Type B pancreatic cell (in vitro differentiated cells): Measurements from ENCODE around the gene TMX4. TPM values are rescaled to one million over a fixed set of nuclear protein-coding genes. Genes with fewer than 3 reads are reported as not detected.

Experiments used
- DNase-seq: peaks from one replicate; pipeline ENCODE4 v3.0.0; 2021; ENCODE audit warnings: mixed read lengths; ENCODE audit not compliant: unreplicated experiment; ENCODE audit errors: extremely low spot score
- H3K27ac Mint-ChIP-seq: 2 replicates; pipeline ENCODE4 v1.8.0; 2021; ENCODE audit warnings: mild to moderate bottlenecking, mixed read lengths
- H3K27me3 Mint-ChIP-seq: 2 replicates; pipeline ENCODE4 v1.8.0; 2021; ENCODE audit warnings: mixed read lengths
- H3K36me3 Mint-ChIP-seq: 2 replicates; pipeline ENCODE4 v1.8.0; 2021; ENCODE audit warnings: mixed read lengths
- H3K4me1 Mint-ChIP-seq: one replicate; pipeline ENCODE4 v1.8.0; 2021; ENCODE audit warnings: mixed read lengths; ENCODE audit not compliant: unreplicated experiment
- H3K4me3 Mint-ChIP-seq: 2 replicates; pipeline ENCODE4 v1.8.0; 2021; ENCODE audit warnings: mild to moderate bottlenecking, mixed read lengths
- H3K9me3 Mint-ChIP-seq: 2 replicates; pipeline ENCODE4 v1.8.0; 2021; ENCODE audit warnings: mixed read lengths
- CTCF ChIP-seq: fragments of 200-600 bp; sonication (generic); conservative IDR thresholded peaks from 2 replicates; pipeline ENCODE4 v1.5.0; 2021; ENCODE audit warnings: antibody characterized with exemption, mild to moderate bottlenecking
- total RNA-seq: library from RNA; stranded (reverse); gene quantifications from 2 replicates; pipeline ENCODE4 v1.2.1, GENCODE V29; 2021; ENCODE audit warnings: low replicate concordance

The TMX4 gene
- total RNA-seq, 1 donor from 2014 or later = 40.9 TPM

DNA sequence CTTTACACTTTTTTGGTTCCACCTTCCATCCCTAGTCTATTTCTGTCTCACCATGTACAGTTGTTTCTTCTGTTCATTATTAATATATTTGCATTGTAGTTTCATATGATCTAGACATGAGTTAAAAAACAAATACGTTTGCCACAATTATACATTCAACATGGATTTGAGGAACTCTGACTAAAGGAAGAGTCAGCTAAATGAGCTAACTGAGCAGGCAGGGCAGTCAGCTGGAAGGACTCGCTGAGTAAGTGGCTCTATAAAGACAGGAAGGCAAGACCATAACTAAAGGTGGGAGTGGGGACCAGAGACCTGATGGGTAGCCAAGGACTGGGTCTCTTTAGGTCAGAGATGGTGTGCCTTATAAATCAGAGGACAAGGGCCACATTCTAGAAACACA is 26.3 kb downstream of the TMX4 start:
- no peaks in the 10 kb centered on the region for H3K4me1 Mint-ChIP-seq
- H3K4me3 Mint-ChIP-seq = no peak overlapping the region
- no peak overlapping the region for H3K27ac Mint-ChIP-seq
- H3K9me3 Mint-ChIP-seq = peaks cover 4% of the 10 kb centered on the region
- no peak for TF ChIP-seq CTCF
- no peak for DNase-seq
- peaks cover 19% of the 10 kb centered on the region for H3K36me3 Mint-ChIP-seq
- no peaks in the 10 kb centered on the region for H3K27me3 Mint-ChIP-seq

GRCh38 chr20:7990385-7990784 is 29.2 kb downstream of the TMX4 start:
- TF ChIP-seq CTCF = no peak
- no peak for DNase-seq
- Mint-ChIP-seq H3K4me3 (no peak overlapping the region), H3K9me3 (peaks cover 4% of the 10 kb centered on the region), H3K36me3 (peaks cover 26% of the 10 kb centered on the region), H3K4me1 (no peaks in the 10 kb centered on the region), H3K27me3 (no peaks in the 10 kb centered on the region), H3K27ac (no peak overlapping the region)

DNA sequence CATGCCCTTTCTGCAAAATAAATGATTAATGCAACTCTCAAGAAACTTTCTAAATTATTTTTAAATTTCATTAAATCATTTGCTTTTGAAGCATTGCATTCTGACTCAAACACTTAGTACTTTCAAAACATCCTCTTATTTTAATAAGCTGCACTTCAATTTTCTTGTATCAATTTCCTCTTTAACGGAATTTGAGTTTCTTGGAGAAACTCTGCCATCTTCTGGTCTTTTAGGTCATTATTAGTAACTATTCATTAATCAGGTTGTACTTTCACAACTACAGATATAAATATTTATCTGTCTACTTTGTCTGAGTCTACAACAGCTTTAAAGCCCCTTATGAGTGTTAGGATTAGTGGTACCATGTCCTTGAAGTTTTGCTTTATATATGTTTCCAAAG is 30.2 kb downstream of the TMX4 start:
- peak; percentile 24 for TF ChIP-seq CTCF
- Mint-ChIP-seq H3K36me3 (peaks cover 18% of the 10 kb centered on the region), H3K4me1 (no peaks in the 10 kb centered on the region), H3K4me3 (no peak overlapping the region), H3K27me3 (no peaks in the 10 kb centered on the region), H3K9me3 (peaks cover 4% of the 10 kb centered on the region), H3K27ac (no peak overlapping the region)
- DNase-seq = no peak

- Mint-ChIP-seq H3K36me3 (peaks cover 16% of the 10 kb centered on the region), H3K27me3 (no peaks in the 10 kb centered on the region), H3K27ac (no peak overlapping the region), H3K4me3 (no peak overlapping the region), H3K4me1 (no peaks in the 10 kb centered on the region), H3K9me3 (no peaks in the 10 kb centered on the region)
- no peak for DNase-seq
- TF ChIP-seq CTCF = no peak
Measured at GRCh38 chr20:7985916-7986315, 33.6 kb downstream of the TMX4 start.

DNA sequence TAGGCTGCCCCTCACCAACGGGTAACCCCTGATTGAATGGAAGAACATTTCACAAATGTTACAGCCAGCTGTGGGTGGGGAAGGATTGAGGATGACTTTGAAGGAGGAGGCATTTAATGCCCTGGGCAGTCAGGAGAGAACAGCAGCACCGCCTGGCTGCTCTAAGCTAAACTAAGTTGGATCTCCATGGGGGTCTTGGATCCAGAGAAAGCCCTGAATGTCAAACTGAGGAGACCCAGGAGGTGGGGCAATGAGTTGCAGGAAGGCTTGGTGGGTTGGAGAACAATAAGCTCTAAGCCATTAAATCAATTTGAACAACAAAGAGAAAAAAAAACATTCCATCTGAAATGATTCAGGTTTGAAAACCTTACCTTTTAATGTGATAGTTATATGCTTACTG is 35.4 kb downstream of the TMX4 start:
- no peak for TF ChIP-seq CTCF
- Mint-ChIP-seq H3K4me1 (peaks cover 5% of the 10 kb centered on the region), H3K9me3 (no peaks in the 10 kb centered on the region), H3K4me3 (no peak overlapping the region), H3K27me3 (no peaks in the 10 kb centered on the region), H3K27ac (no peak overlapping the region), H3K36me3 (peaks cover 16% of the 10 kb centered on the region)
- DNase-seq = no peak

GRCh38 chr20:7981374-7981773 is 38.2 kb downstream of the TMX4 start:
- DNase-seq = no peak
- Mint-ChIP-seq H3K27ac (no peak overlapping the region), H3K4me1 (peaks cover 5% of the 10 kb centered on the region), H3K27me3 (no peaks in the 10 kb centered on the region), H3K36me3 (peaks cover 17% of the 10 kb centered on the region), H3K9me3 (no peaks in the 10 kb centered on the region), H3K4me3 (no peak overlapping the region)
- no peak for TF ChIP-seq CTCF
